SU-DHL-6 (cell line): ENCODE measurements around the gene CTNNA2.

Experiments
- EZH2phosphoT487 ChIP-seq: fragments of 200-600 bp; sonication (generic), shearing (Covaris generic); conservative IDR thresholded peaks from 2 replicates; pipeline ENCODE4 v1.6.1; 2018; ENCODE audit warnings: mild to moderate bottlenecking, antibody characterized with exemption, low read length, moderate library complexity, mixed read lengths
- TF ChIP-seq, protein P1 (sequence below): fragments of 200-600 bp; sonication (generic); IDR thresholded peaks from one replicate; pipeline ENCODE4 v1.5.1; 2017; ENCODE audit warnings: antibody characterized with exemption, mild to moderate bottlenecking, low read length, moderate library complexity; ENCODE audit not compliant: insufficient read depth, poor library complexity, severe bottlenecking

- TF ChIP-seq, protein P1, sequence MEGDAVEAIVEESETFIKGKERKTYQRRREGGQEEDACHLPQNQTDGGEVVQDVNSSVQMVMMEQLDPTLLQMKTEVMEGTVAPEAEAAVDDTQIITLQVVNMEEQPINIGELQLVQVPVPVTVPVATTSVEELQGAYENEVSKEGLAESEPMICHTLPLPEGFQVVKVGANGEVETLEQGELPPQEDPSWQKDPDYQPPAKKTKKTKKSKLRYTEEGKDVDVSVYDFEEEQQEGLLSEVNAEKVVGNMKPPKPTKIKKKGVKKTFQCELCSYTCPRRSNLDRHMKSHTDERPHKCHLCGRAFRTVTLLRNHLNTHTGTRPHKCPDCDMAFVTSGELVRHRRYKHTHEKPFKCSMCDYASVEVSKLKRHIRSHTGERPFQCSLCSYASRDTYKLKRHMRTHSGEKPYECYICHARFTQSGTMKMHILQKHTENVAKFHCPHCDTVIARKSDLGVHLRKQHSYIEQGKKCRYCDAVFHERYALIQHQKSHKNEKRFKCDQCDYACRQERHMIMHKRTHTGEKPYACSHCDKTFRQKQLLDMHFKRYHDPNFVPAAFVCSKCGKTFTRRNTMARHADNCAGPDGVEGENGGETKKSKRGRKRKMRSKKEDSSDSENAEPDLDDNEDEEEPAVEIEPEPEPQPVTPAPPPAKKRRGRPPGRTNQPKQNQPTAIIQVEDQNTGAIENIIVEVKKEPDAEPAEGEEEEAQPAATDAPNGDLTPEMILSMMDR = no peak
- no peak for TF ChIP-seq EZH2phosphoT487
Observed at GRCh38 chr2:80462654-80463053, 949.8 kb downstream of the CTNNA2 start.
